Stimulated activated CD8-positive, alpha-beta memory T cell treated with anti-CD3 and anti-CD28 coated beads, Interleukin-15, amount 100 ng/mL, for 1 hour (primary cell): ENCODE results near the gene TMC2.

ENCODE experiments used
- DNase-seq: peaks from one replicate; pipeline ENCODE4 v3.0.0-alpha.2; 2020; ENCODE audit warnings: low read depth

Gene TMC2

GRCh38 chr20:2578475-2579192 lies 42.3 kb downstream of the TMC2 start:
- no peak for DNase-seq

DNA sequence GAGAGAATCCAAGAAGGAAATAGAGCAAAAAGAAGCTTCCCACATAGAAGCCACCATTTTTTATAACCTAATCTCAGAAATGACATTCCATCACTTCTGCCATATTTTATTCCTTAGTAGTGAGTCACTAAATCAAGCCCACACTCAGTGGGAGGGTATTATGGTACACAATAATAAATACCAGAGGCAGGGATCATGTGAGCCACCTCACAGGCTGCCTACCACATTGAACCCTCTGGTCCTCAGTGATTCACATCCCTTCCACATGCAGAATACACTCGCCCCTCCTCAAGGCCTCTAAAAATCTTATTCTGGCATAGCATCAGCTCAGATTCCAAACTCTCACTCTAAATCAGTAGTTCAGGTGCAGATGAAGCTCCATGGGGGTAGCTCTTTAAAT lies 49.4 kb downstream of the TMC2 start:
- DNase-seq: no peak

- no peak for DNase-seq
Observed at GRCh38 chr20:2593756-2594155, 57.4 kb downstream of the TMC2 start.

- DNase-seq: no peak
Observed at GRCh38 chr20:2595076-2595475, 58.7 kb downstream of the TMC2 start.

GRCh38 chr20:2596673-2597279 lies 60.4 kb downstream of the TMC2 start:
- no peak for DNase-seq

GRCh38 chr20:2599288-2600006 lies 63.1 kb downstream of the TMC2 start:
- DNase-seq: no peak

GRCh38 chr20:2602046-2602735 lies 65.8 kb downstream of the TMC2 start:
- DNase-seq: no peak

- no peak for DNase-seq
Observed at GRCh38 chr20:2602746-2603145, 66.4 kb downstream of the TMC2 start.

DNA sequence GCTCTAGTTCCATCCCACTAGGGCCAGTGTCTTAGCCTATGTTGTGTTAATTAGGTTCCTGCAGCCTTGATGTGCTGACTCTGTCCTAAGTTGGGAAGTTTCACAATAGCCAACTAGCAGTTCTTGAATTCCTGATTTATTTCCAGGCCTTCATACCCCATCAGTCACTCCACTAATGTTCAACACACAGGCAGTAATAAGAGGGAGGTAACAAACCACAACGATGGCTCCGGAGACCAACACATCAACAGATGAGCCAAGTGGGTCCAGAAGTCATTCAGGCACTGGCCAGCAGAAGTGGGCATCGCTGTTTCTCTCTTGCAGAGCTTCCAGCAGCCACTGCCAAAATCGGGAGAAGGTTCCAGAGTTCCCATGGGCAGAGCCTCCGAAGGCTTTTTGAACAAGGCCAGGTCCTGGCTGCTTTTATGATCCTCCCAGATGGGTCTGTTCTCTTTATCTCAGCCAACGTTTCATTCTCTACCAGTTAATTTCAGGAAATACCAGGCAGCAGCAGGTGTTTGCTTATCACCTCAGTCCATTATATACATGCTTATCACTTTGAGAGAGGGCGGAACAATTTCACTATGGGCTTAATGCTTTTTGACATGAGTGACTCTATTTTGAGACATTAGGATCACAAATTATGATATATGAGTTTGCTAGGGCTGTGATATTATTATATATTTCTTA lies 67.6 kb downstream of the TMC2 start:
- no peak for DNase-seq

DNA sequence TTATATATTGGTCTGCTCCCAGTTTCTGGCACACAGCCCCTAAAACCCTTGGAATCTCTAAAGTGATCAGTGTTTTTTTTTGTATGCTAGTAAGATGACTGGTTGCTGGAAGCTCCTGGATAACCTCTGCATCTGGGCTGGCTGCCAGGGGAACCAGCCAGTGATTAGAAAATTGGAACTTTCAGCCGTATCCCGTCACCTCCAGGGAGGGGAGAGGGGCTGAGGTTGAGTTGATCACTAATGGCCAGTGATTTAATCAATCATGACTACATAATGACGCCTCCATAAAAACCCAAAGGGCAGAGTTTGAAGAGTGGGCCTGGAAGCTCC lies 68.1 kb downstream of the TMC2 start:
- no peak for DNase-seq

DNA sequence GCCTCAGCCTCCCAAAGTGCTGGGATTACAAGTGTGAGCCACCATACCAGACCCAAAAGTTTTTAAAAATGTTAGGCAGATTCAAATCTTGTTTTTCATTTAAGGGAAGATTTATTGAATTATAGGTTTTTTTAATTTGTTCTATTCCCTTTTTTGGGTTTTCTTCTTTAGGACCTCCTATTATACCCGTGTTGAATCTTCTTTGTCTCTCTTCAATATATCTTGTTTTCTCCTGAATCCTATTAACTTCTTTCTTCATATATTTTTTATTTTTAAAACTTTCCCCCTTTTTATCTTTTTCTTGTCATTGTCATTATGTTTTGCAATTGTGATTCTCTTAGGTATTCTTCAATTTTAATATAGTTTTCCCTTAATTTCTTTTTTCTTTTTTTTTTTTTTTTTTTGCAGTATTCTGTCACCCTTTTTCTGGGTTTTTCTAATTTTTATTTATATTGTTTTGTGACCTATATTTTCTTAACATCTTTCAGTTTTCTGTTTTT lies 70.2 kb downstream of the TMC2 start:
- no peak for DNase-seq

- no peak for DNase-seq
Observed at GRCh38 chr20:2610326-2610725, 74.0 kb downstream of the TMC2 start.

GRCh38 chr20:2610941-2611720 lies 74.8 kb downstream of the TMC2 start:
- DNase-seq: no peak

DNA sequence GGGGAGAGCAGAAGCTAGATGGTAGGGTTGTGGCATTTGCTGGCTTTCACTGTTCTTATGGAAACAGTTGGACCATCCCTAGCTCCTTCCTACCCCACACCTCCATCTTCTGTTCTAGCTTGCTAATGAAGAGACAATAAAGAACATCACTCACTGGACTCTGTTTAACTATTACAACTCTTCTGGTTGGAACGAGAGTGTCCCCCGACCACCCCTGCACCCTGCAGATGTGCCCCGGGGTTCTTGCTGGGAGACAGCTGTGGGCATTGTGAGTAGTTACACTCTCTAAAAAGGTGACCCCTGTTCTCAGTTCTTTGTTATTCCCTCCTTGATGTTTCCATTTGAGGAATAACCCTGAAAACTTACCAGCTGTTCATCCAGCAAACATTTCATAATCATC lies 75.7 kb downstream of the TMC2 start:
- DNase-seq: no peak

DNA sequence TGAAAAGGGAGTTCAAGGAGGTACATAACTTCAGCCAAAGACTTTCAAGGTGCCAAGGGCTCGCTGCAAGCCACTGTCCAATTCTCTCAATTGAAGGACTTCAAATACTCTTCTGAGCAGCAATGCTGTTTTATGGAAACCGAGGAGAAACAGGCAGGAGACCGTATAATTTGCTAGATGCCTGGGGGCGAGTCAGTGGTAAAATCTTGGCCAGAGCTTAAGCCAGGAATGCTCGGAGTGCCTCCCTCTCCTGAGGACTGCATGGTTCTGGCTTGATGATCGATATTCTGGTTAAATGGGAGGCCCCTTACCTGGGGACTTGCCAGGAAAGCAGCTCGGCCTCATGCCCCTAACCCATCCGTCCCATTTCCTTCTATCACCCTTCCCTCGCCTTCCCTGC lies 80.3 kb downstream of the TMC2 start:
- no peak for DNase-seq

GRCh38 chr20:2617099-2617714 lies 80.8 kb downstream of the TMC2 start:
- DNase-seq: no peak

DNA sequence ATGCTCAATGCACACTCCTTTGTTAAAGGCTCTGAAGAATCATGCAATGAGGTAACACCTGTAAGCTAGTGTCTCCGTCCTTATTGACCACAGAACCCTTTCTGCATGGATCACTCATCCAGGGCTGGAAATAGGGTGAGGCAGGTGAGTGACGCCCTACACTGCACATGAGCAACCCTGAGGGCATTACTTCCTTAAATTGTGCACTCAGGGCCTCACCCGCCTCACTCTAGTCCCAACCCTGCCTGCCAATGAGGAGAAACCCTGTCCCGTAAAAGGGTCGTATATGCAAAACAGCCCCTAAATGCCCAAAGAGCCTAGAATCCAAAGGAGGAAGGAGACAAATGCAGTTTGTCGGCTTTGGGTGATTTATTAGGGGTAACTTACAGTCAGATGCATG lies 82.4 kb downstream of the TMC2 start:
- no peak for DNase-seq

DNA sequence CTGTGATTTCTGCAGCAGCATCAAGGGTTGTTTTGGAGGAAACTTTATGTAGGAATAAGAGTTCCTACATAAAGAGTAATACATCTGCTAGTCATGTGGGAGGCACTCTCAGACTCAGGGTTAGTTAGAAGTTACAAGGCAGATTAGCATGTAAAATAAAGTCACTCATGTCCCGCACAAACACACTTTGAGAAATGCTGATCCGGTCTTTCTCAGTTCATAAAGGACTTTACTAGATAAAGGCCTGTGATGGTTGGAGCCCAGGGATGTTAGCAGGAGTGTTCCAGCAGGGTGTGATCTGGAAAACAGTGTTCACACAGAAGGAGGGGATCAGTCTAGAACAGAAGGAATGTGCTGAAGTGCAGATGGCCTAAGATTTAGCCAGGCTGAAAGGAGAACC lies 83.0 kb downstream of the TMC2 start:
- no peak for DNase-seq

GRCh38 chr20:2619961-2620595 lies 83.7 kb downstream of the TMC2 start:
- no peak for DNase-seq

- no peak for DNase-seq
Observed at GRCh38 chr20:2624190-2624589, 87.8 kb downstream of the TMC2 start.
